ENCODE results near the gene FCHSD2. TPM values are rescaled to one million over a fixed set of nuclear protein-coding genes. Genes with fewer than 3 reads are reported as not detected.
"Not testable (repeated sequence)": the region's sequence is repeated elsewhere in the genome, so short reads cannot be mapped to it uniquely, and the experiment has no call there.

The FCHSD2 gene
- total and polyA plus RNA-seq, 2 donors (not counting 3 experiments of a cell fraction or from before 2014, with no cell fraction given): 20.8 to 56.9 TPM

DNA sequence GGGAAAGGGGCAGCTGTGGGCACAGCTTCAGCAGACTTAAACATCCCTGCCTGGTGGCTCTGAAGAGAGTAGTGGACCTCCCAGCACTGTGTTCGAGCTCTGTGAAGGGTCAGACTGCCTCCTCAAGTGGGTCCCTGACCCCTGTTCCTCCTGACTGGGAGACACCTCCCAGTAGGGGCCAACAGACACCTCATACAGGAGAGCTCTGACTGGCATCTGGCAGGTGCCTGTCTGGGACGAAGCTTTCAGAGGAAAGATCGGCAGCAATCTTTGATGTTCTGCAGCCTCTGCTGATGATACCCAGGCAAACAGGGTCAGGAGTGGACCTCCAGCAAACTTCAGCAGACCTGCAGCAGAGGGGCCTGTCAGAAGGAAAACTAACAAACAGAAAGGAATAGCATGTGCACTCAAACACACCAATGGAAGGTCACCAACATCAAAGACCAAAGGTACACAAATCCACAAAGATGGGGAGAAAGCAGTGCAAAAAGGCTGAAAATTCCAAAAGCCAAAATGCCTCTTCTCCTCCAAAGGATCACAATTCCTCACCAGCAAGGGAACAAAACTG is 80.2 kb downstream of the FCHSD2 start:
- H3K4me1 ChIP-seq (ENCODE audit: control insufficient read depth, extremely low read depth, insufficient read depth, low read length); DNase-seq (ENCODE audit: low read depth, low spot score); CTCF ChIA-PET; POLR2A ChIA-PET; H3K4me3 ChIP-seq (replicated peaks in 1 of 3; ENCODE audit: insufficient read depth in 1 of 3, low read depth in 1 of 3, low read length in 3 of 3); FAIRE-seq; intact Hi-C loops (cut with micrococcal nuclease); H3K36me3 ChIP-seq (ENCODE audit: control insufficient read depth in 2 of 2, extremely low read depth in 1 of 2, insufficient read depth in 2 of 2, low read length in 2 of 2); H4K20me1 ChIP-seq (replicated peaks; ENCODE audit: control insufficient read depth, extremely low read depth, insufficient read depth, low read length); H3K9me1 ChIP-seq (replicated peaks; ENCODE audit: control insufficient read depth, extremely low read depth, insufficient read depth, low read length); H3K4me2 ChIP-seq (ENCODE audit: insufficient read depth, low read length); H3K27ac ChIP-seq (ENCODE audit: insufficient read depth, low read depth, low read length); H2AFZ ChIP-seq (ENCODE audit: low read depth, low read length); BruUV-seq (replicated peaks); H3K27me3 ChIP-seq (ENCODE audit: control insufficient read depth in 2 of 2, insufficient read depth in 2 of 2, low read length in 2 of 2); H3K9me3 ChIP-seq (replicated peaks; ENCODE audit: control insufficient read depth, insufficient read depth, low read length); dilution Hi-C loops (cut with MboI; ENCODE audit: extremely low pct_ligation_motif_present, low sequenced_read_pairs); H3K9ac ChIP-seq (replicated peaks; ENCODE audit: extremely low read depth, insufficient read depth, low read length): not testable (repeated sequence)
- peaks cover 49% of the 10 kb centered on the region for H3K79me2 ChIP-seq (ENCODE audit: control insufficient read depth, insufficient read depth, low read length)

DNA sequence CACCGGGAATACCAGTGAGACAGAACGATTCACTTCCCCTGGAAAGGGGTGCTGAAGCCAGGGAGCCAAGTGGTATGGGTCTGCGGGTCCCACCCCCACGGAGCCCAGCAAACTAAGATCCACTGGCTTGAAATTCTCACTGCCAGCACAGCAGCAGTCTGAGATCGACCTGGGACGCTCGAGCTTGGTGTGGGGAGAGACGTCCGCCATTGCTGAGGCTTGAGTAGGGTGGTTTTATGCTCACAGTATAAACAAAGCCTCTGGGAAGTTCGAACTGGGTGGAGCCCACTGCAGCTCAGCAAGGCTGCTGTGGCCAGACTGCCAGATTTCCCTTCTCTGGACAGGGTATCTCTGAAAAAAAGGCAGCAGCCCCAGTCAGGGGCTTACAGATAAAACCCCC is 80.7 kb downstream of the FCHSD2 start:
- H3K4me3 ChIP-seq (replicated peaks in 1 of 3; ENCODE audit: insufficient read depth in 1 of 3, low read depth in 1 of 3, low read length in 3 of 3); CTCF ChIA-PET; H3K36me3 ChIP-seq (ENCODE audit: control insufficient read depth in 2 of 2, extremely low read depth in 1 of 2, insufficient read depth in 2 of 2, low read length in 2 of 2); H4K20me1 ChIP-seq (replicated peaks; ENCODE audit: control insufficient read depth, extremely low read depth, insufficient read depth, low read length); H3K4me1 ChIP-seq (ENCODE audit: control insufficient read depth, extremely low read depth, insufficient read depth, low read length); H3K4me2 ChIP-seq (ENCODE audit: insufficient read depth, low read length); H3K27me3 ChIP-seq (ENCODE audit: control insufficient read depth in 2 of 2, insufficient read depth in 2 of 2, low read length in 2 of 2); H3K9ac ChIP-seq (replicated peaks; ENCODE audit: extremely low read depth, insufficient read depth, low read length); BruUV-seq (replicated peaks); H3K27ac ChIP-seq (ENCODE audit: insufficient read depth, low read depth, low read length); H3K9me3 ChIP-seq (replicated peaks; ENCODE audit: control insufficient read depth, insufficient read depth, low read length); dilution Hi-C loops (cut with MboI; ENCODE audit: extremely low pct_ligation_motif_present, low sequenced_read_pairs); POLR2A ChIA-PET; DNase-seq (ENCODE audit: low read depth, low spot score); H2AFZ ChIP-seq (ENCODE audit: low read depth, low read length); H3K9me1 ChIP-seq (replicated peaks; ENCODE audit: control insufficient read depth, extremely low read depth, insufficient read depth, low read length); FAIRE-seq; intact Hi-C loops (cut with micrococcal nuclease): not testable (repeated sequence)
- H3K79me2 ChIP-seq (ENCODE audit: control insufficient read depth, insufficient read depth, low read length): peaks cover 52% of the 10 kb centered on the region

DNA sequence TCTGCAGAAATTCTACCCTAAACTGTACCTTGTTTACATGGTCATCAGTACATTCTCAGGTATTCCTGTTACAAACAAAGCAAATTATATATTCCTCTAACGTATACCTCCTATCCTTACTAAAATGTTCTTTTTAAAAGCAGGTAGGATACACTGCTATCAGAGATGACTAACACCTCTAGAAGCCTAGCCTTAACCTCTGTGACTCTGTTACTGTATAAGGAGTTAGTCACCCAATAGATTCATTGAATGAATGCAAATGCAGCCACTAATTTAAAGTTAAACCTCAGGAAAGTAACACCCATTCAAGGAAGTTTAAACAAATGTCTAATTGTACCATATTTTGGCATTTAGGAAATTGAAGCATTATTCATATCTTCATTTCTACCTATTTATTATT is 82.2 kb downstream of the FCHSD2 start:
- DNase-seq (ENCODE audit: low read depth, low spot score): no peak
- H3K9me1 ChIP-seq (replicated peaks; ENCODE audit: control insufficient read depth, extremely low read depth, insufficient read depth, low read length): no peaks in the 10 kb centered on the region
- H3K4me3 ChIP-seq (replicated peaks in 1 of 3; ENCODE audit: insufficient read depth in 1 of 3, low read depth in 1 of 3, low read length in 3 of 3): no peak overlapping the region
- no peaks in the 10 kb centered on the region for H3K4me1 ChIP-seq (ENCODE audit: control insufficient read depth, extremely low read depth, insufficient read depth, low read length)
- no TSS peak for BruUV-seq (replicated peaks)
- H3K36me3 ChIP-seq (ENCODE audit: control insufficient read depth in 2 of 2, extremely low read depth in 1 of 2, insufficient read depth in 2 of 2, low read length in 2 of 2): no peaks in the 10 kb centered on the region
- peaks cover 48% of the 10 kb centered on the region for H3K79me2 ChIP-seq (ENCODE audit: control insufficient read depth, insufficient read depth, low read length)
- no peaks in the 10 kb centered on the region for H3K27me3 ChIP-seq (ENCODE audit: control insufficient read depth in 2 of 2, insufficient read depth in 2 of 2, low read length in 2 of 2)
- no peak overlapping the region for H3K9ac ChIP-seq (replicated peaks; ENCODE audit: extremely low read depth, insufficient read depth, low read length)
- no peak overlapping the region for H2AFZ ChIP-seq (ENCODE audit: low read depth, low read length)
- no peak overlapping the region for H3K4me2 ChIP-seq (ENCODE audit: insufficient read depth, low read length)
- H3K27ac ChIP-seq (ENCODE audit: insufficient read depth, low read depth, low read length): no peak overlapping the region
- CTCF ChIA-PET: no interaction called here
- no peak for FAIRE-seq
- intact Hi-C loops (cut with micrococcal nuclease) (no loop called here), dilution Hi-C loops (cut with MboI; ENCODE audit: extremely low pct_ligation_motif_present, low sequenced_read_pairs) (no loop called here)
- POLR2A ChIA-PET: no interaction called here
- TF ChIP-seq FOS (IDR thresholded peaks at IDR 0.05; ENCODE audit: borderline replicate concordance, insufficient read depth, low read length): no peak
- no peak for TF ChIP-seq GATA2 (IDR thresholded peaks at IDR 0.05; ENCODE audit: insufficient read depth, insufficient read length, low read depth, low read length)
- TF ChIP-seq POLR2A (IDR thresholded peaks at IDR 0.05; ENCODE audit: low read depth, low read length): no peak
- TF ChIP-seq, protein P1, sequence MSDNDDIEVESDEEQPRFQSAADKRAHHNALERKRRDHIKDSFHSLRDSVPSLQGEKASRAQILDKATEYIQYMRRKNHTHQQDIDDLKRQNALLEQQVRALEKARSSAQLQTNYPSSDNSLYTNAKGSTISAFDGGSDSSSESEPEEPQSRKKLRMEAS (IDR thresholded peaks at IDR 0.05; ENCODE audit: insufficient read depth, insufficient read length): no peak
- TF ChIP-seq, protein P2, sequence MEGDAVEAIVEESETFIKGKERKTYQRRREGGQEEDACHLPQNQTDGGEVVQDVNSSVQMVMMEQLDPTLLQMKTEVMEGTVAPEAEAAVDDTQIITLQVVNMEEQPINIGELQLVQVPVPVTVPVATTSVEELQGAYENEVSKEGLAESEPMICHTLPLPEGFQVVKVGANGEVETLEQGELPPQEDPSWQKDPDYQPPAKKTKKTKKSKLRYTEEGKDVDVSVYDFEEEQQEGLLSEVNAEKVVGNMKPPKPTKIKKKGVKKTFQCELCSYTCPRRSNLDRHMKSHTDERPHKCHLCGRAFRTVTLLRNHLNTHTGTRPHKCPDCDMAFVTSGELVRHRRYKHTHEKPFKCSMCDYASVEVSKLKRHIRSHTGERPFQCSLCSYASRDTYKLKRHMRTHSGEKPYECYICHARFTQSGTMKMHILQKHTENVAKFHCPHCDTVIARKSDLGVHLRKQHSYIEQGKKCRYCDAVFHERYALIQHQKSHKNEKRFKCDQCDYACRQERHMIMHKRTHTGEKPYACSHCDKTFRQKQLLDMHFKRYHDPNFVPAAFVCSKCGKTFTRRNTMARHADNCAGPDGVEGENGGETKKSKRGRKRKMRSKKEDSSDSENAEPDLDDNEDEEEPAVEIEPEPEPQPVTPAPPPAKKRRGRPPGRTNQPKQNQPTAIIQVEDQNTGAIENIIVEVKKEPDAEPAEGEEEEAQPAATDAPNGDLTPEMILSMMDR (IDR thresholded peaks at IDR 0.05; ENCODE audit: extremely low read depth in 1 of 2, insufficient read depth in 1 of 2, low read depth in 1 of 2, low read length in 2 of 2): no peak
- no peaks in the 10 kb centered on the region for H3K9me3 ChIP-seq (replicated peaks; ENCODE audit: control insufficient read depth, insufficient read depth, low read length)
- peaks cover 9% of the 10 kb centered on the region for H4K20me1 ChIP-seq (replicated peaks; ENCODE audit: control insufficient read depth, extremely low read depth, insufficient read depth, low read length)

Data from endothelial cell of umbilical vein (primary cell).